GM18870 (cell line): ENCODE data around the gene SUFU.

Experiments used
- ATAC-seq: cut with Tn5 transposase; IDR thresholded peaks from one replicate; pipeline ENCODE4 v1.9.1; 2021; ENCODE audit warnings: moderate library complexity; ENCODE audit not compliant: unreplicated experiment

SUFU gene

GRCh38 chr10:102546606-102547320 lies 43.0 kb downstream of the SUFU start:
- no peak for ATAC-seq

DNA sequence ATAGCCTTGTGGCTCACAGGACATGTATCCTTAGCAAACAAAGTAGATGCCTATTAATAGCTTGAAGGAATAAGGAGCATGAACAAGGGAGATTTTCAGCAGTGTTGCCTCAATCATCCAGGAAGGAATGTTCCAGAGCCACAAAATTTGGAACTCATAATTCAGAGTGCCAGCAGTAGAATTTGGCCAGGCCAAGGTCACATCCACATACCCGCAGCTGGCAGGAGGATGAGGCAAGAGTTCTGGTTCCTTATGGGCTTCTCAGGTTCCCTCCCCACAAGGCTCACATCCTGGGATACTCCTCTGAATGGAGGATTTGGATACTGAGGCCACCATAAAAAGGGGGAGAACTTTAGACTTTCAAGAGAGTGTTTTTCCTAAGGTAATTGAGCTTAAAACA lies 45.8 kb downstream of the SUFU start:
- no peak for ATAC-seq

DNA sequence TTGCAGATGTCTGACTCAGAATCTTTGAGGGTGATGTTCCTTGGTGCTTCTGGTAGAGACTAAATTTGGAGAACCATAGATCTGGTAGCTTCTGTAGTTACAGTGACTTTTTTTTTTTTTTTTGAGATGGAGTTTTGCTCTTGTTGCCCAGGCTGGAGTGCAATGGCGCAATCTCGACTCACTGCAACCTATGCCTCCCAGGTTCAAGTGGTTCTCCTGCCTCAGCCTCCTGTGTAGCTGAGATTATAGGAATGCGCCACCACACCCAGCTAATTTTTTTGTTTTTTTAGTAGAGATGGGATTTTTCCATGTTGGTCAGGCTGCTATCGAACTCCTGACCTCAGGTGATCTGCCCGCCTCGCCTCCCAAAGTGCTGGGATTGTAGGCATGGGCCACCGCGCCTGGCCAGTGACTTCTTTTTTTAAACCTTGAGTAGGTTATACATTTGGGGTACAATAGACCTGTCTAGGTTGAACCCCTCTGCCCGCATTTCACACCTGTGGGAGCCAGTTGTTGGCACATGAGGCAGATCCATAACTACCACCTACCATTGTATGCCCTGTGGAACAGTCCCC lies 47.0 kb downstream of the SUFU start:
- no peak for ATAC-seq

GRCh38 chr10:102552533-102552932 lies 48.8 kb downstream of the SUFU start:
- no peak for ATAC-seq

- no peak for ATAC-seq
Observed at GRCh38 chr10:102553771-102554170, 50.0 kb downstream of the SUFU start.

DNA sequence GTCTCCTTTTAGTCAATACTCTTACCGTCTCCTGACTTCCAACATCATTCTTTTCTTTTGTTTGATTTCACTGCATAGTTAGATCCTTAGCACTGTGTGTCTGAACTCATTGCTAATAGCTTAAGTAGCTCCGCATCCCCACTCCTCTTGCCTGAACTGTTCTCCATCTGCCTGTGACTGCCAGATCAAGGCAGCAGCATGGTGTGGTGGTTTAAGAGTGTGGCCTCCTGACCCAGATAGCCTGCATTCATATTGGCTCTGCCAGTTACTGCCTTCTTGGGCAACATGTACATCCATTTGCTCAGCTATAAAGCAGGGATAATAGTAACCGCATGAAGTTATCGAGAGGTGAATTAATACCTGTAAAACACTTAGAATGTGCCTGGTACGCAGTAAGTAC lies 50.8 kb downstream of the SUFU start:
- no peak for ATAC-seq

- no peak for ATAC-seq
Observed at GRCh38 chr10:102555781-102556328, 52.1 kb downstream of the SUFU start.

GRCh38 chr10:102557569-102557968 lies 53.8 kb downstream of the SUFU start:
- no peak for ATAC-seq

DNA sequence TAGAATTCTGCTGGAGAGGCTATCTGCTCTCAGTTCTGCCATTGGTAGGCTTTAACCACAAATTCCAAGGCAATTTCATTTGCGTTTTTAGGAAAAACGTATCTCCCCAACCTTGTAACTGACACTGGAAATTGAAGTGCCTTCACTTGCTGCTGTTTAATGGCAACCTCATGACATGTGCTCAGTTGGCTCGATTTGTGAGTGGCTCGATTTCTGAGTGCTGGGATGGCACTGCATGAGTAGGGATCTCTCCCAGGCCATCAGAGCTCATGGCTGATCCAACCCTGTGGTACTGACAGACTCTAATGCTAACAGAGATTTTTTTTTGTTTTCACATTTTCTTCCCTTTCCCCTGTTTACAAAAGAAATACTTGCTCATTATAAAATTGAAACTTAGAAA lies 56.0 kb downstream of the SUFU start:
- ATAC-seq = no peak

GRCh38 chr10:102564209-102564834 lies 60.5 kb downstream of the SUFU start:
- no peak for ATAC-seq

- ATAC-seq = no peak
Observed at GRCh38 chr10:102565793-102566192, 62.0 kb downstream of the SUFU start.

DNA sequence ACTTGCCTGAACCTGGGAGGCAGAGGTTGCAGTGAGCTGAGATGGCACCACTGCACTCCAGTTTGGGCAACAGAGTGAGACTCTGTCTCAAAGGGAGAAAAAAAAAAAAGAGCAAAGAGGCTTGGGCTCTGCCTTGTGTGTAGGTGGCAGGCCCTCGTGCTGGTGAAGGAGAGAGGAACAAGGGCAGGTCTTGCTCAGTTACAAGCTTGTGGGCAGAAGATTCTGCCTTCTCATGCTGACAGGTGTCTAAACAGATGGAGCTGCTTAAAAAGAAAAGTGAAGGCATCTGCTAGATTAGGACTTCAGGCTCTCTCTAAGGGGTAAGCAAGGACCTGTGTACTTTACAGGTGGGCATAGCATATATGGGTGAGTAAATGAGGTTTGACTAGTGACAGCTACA lies 75.0 kb downstream of the SUFU start:
- no peak for ATAC-seq

- ATAC-seq = no peak
Observed at GRCh38 chr10:102579328-102579727, 75.6 kb downstream of the SUFU start.

DNA sequence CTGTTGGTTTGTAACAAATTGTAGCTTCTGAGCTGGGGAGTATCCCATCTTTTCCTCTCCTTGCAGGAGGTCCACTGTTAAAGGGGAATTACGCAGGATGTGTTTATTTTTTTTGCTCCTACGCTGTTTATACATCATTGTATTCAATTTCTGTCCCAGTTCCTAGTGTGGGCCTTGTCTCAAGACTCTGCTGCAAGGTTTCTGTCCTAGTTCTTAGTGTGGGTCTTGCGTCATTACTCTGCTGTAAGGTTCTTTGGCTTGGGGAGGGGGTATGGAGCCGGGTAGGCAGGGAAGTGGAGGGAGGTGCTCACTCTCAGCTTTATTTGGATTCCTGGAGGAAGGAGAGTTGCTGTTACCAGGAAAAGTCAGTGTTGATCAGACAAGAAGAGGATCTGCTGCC lies 76.5 kb downstream of the SUFU start:
- ATAC-seq = no peak

- no peak for ATAC-seq
Observed at GRCh38 chr10:102581401-102581800, 77.6 kb downstream of the SUFU start.

DNA sequence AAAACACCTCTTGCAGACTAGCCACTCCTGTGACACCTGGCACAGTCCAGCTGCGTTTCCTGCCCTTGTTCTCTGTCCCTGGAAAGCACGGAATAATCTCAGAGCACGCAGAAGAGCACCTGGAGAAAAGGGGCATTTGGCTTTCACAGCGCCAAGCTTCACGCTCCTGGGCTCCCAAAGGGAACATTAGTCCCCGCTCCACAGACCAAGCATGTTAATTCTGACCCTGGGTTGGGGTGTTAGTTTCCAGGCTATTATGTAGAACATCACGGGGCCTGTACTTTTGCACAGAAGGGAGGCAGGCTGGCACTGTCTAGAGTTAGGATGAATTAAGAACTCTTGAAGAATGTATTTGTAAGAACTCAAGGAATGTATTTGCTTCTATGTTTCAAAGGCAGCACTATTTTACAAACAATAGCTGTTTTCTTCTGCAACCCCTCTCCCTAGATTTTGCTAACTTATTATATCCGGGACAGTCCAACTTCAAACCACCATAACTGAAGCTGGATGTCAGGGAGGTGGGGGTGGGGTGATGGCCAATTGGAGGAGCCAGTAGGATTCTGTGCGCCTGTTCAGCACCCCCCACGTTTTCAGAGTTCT lies 78.3 kb downstream of the SUFU start:
- ATAC-seq = no peak

GRCh38 chr10:102583435-102584417 lies 80.0 kb downstream of the SUFU start:
- ATAC-seq = no peak

DNA sequence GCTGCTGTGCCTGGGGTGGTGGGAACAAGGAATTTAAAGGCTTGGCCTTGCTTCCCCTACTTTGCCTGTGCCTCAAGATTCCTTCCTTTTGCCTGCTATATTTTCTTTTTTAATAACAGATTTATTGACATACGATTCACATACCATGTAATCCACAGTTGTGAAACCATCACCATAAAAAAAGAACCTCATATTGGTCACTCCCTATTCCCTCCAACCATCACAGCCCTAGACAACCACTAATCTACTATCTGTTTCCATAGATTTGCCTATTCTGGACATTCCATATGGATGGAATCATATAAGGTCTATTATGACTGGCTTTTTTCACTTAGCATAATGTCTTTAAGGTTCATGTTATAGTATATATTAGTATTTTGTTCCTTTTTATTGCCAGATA lies 81.3 kb downstream of the SUFU start:
- no peak for ATAC-seq

GRCh38 chr10:102586858-102587257 lies 83.1 kb downstream of the SUFU start:
- no peak for ATAC-seq

DNA sequence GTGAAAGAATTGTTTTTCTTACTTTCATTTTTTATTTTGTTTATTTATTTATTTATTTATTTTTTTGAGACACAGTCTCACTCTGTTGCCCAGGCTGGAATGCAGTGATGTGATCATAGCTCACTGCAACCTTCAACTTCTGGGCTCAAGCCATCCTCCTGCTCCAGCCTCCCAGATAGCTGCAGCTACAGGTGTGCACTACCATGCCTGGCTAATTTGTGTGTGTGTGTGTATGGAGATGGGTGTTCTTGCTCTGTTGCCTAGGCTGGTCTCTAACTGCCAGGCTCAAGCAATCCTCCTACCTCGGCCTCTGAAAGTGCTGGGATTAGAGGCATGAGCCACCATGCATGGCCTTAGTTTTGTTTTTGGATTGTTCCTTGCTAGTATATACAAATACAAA lies 85.1 kb downstream of the SUFU start:
- no peak for ATAC-seq
